ENCODE results near the gene CASZ1. TPM values are rescaled to one million over a fixed set of nuclear protein-coding genes. Genes with fewer than 3 reads are reported as not detected.
A peak's percentile ranks its signal among the peaks of the same experiment; 100 is the strongest.

Gene CASZ1
- total RNA-seq, 1 experiment from 2014 or later, result 11.7 TPM

- Mint-ChIP-seq H3K4me1 (peaks cover 9% of the 10 kb centered on the region), H3K36me3 (no peaks in the 10 kb centered on the region), H3K27ac (no peak overlapping the region), H3K4me3 (no peak overlapping the region), H3K9me3 (no peaks in the 10 kb centered on the region), H3K27me3 (ENCODE audit: low read depth) (peaks cover 26% of the 10 kb centered on the region)
- ChIA-PET CTCF (interaction anchor here (1.3 to 2.9 kb wide), 5 partner anchors 29 to 303 kb away, joined by 3 to 11 read pairs (median 5); no protein-coding TSS in a partner anchor), POLR2A (no interaction called here)
- DNase-seq (ENCODE audit: low spot score) (no peak), ATAC-seq (peak; percentile 13)
- TF ChIP-seq EMX1 (CRISPR knock-in tag; IDR thresholded peaks at IDR 0.05) (no peak), MXD4 (CRISPR knock-in tag; IDR thresholded peaks at IDR 0.05; ENCODE audit: borderline replicate concordance) (no peak), NFATC4 (CRISPR knock-in tag; IDR thresholded peaks at IDR 0.05) (no peak), NFE2L1 (CRISPR knock-in tag; IDR thresholded peaks at IDR 0.05) (no peak), NFYB (CRISPR knock-in tag; conservative IDR thresholded peaks at IDR 0.05; ENCODE audit: low read depth) (no peak), AR (CRISPR knock-in tag; IDR thresholded peaks at IDR 0.05) (no peak), ZNF416 (CRISPR knock-in tag; IDR thresholded peaks at IDR 0.05) (no peak), SP1 (CRISPR knock-in tag; conservative IDR thresholded peaks at IDR 0.05) (no peak), AFF4 (CRISPR knock-in tag; IDR thresholded peaks at IDR 0.05; ENCODE audit: borderline replicate concordance) (no peak)
These were observed 157.9 kb downstream of the CASZ1 start for GRCh38 chr1:10638559-10639005.

- POLR2A ChIA-PET, result no interaction called here
- CTCF ChIA-PET, result interaction anchor here (1.5 kb wide), 1 partner anchor 30 kb away, joined by 3 read pairs; no protein-coding TSS in a partner anchor
- Mint-ChIP-seq H3K36me3 (no peaks in the 10 kb centered on the region), H3K27ac (no peak overlapping the region), H3K4me1 (peaks cover 14% of the 10 kb centered on the region), H3K27me3 (ENCODE audit: low read depth) (peaks cover 26% of the 10 kb centered on the region), H3K4me3 (no peak overlapping the region), H3K9me3 (no peaks in the 10 kb centered on the region)
- TF ChIP-seq CTCF (IDR thresholded peaks at IDR 0.05) (no peak), ZMAT4 (CRISPR knock-in tag; IDR thresholded peaks at IDR 0.05) (no peak), RORB (CRISPR knock-in tag; IDR thresholded peaks at IDR 0.05) (no peak)
- ATAC-seq (no peak), DNase-seq (ENCODE audit: low spot score) (no peak)
These were observed 158.4 kb downstream of the CASZ1 start for GRCh38 chr1:10637834-10638558.

GRCh38 chr1:10637400-10637799 lies 159.0 kb downstream of the CASZ1 start:
- ATAC-seq (no peak), DNase-seq (ENCODE audit: low spot score) (no peak)
- Mint-ChIP-seq H3K27ac (no peak overlapping the region), H3K9me3 (no peaks in the 10 kb centered on the region), H3K4me3 (no peak overlapping the region), H3K36me3 (no peaks in the 10 kb centered on the region), H3K4me1 (peaks cover 20% of the 10 kb centered on the region), H3K27me3 (ENCODE audit: low read depth) (peaks cover 26% of the 10 kb centered on the region)
- ChIA-PET POLR2A (no interaction called here), CTCF (no interaction called here)
- TF ChIP-seq PRRX2 (CRISPR knock-in tag; IDR thresholded peaks at IDR 0.05) (no peak), ZNF232 (CRISPR knock-in tag; IDR thresholded peaks at IDR 0.05) (no peak), KAT7 (CRISPR knock-in tag; IDR thresholded peaks at IDR 0.05; ENCODE audit: borderline replicate concordance) (no peak), E2F1 (CRISPR knock-in tag; IDR thresholded peaks at IDR 0.05) (no peak), ZNF423 (CRISPR knock-in tag; IDR thresholded peaks at IDR 0.05) (no peak), JAZF1 (CRISPR knock-in tag; IDR thresholded peaks at IDR 0.05) (no peak), TEAD1 (CRISPR knock-in tag; IDR thresholded peaks at IDR 0.05) (no peak), FOXJ3 (CRISPR knock-in tag; IDR thresholded peaks at IDR 0.05; ENCODE audit: borderline replicate concordance) (no peak), ERG (CRISPR knock-in tag; IDR thresholded peaks at IDR 0.05) (no peak)

Measured in WTC11 (cell line).